GM21717 (cell line): Measurements from ENCODE around the gene CCDC184.
A peak's percentile ranks its signal among the peaks of the same experiment; 100 is the strongest.

Source experiments
- ATAC-seq: cut with Tn5 transposase; IDR thresholded peaks from one replicate; pipeline ENCODE4 v1.9.1; 2021; ENCODE audit warnings: mild to moderate bottlenecking, moderate library complexity; ENCODE audit not compliant: unreplicated experiment

The CCDC184 gene

DNA sequence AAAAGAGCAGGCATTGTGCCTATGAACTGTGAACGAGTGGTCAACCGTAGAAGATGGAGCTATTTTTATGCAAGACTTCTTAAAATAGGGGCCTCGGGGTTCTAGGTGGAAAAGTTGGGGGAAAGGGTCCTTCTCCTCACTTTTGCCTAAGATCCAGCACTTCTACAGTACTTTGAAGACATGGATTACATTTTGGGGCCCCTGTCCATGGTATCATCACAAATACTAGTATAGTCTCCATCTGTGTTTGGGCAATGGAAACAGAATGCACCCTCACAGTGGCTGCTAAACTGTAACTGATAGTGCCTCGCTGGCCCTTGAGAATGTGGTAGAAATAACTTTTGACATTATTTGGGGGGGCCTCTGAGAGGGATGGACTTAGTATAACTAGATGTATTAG is 5.5 kb upstream of the CCDC184 start:
- no peak for ATAC-seq

DNA sequence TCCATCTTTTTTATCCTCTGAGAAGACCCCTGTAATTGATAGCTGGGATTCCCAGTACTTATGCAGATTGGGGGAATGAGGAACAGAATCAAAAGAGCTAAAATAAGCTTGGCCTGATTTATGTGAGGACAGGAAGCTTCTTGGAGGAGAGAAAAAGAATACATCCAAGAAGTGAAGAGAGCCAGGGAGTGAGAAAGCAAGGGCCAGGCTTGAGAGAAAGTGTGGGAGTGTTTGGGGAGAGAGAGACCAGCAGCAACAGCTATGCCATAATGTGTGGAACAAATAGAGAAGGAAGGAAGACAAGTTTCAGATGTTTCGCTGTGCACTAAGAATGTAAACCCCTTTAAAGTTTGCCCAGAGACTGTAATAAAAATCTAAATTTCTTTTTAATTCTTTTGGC is 4.0 kb upstream of the CCDC184 start:
- no peak for ATAC-seq

DNA sequence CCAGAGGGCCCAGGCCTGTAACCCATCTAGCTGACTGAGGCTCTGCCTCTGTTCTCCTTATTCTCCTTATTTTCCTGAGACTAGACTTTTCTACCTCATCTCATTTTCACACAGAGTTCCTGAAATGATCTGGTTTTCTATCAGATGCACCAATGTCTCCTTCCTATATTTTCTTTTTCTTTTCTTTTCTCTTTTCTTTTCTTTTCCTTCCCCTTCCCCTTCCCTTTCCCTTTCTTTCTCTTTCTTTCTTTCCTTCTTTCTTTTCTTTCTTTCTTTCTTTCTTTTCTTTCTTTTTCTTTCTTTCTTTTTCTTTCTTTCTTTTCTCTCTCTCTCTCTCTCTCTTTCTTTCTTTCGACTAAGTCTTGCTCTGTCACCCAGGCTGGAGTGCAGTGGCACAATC is 3.0 kb upstream of the CCDC184 start:
- no peak for ATAC-seq

DNA sequence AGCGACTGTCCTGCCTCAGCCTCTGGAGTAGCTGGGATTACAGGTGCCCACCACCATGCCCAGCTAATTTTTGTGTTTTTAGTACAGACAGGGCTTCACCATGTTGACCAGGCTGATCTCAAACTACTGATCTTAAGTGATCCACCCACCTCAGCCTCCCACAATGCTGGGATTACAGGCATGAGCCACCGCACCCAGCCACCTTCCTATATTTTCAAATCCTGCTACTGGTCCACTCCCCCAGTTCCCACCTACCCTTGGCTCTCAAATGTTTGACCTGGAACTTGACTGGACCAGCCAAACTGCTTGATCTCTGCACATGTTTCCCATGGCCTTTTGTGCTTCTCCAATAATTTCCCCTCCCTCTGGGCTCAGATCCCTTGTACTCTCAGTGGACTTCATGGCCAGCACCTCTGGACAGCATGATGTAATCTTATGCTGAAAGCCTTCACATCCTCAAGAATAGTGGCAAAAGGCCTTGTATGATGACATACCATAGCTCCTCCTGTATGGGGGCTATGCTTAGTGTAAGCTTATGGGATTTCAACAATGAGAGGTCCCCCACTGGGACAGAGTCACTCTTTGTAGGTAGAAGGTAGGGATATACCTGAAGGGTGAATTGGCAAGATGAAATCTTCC is 2.5 kb upstream of the CCDC184 start:
- no peak for ATAC-seq

DNA sequence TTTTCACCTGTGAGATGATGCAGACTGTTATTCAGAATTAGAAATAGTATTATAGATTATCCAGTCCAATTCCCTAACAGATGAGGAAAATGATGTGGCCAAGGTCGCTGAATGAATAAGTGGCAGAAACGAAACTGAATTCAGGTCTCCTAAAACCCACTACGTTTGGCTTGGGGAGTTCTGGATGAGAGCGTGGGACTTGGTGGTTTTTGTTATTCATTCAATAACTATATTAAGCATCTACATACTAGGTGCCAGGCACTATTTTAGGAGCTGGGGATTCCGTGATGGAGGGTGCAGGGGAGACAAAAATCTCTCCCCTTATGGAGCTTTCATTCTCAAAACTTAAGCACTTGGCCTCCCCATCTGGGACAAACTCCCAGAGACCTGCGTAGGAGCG is 813 bp upstream of the CCDC184 start:
- peak; percentile 13 for ATAC-seq

DNA sequence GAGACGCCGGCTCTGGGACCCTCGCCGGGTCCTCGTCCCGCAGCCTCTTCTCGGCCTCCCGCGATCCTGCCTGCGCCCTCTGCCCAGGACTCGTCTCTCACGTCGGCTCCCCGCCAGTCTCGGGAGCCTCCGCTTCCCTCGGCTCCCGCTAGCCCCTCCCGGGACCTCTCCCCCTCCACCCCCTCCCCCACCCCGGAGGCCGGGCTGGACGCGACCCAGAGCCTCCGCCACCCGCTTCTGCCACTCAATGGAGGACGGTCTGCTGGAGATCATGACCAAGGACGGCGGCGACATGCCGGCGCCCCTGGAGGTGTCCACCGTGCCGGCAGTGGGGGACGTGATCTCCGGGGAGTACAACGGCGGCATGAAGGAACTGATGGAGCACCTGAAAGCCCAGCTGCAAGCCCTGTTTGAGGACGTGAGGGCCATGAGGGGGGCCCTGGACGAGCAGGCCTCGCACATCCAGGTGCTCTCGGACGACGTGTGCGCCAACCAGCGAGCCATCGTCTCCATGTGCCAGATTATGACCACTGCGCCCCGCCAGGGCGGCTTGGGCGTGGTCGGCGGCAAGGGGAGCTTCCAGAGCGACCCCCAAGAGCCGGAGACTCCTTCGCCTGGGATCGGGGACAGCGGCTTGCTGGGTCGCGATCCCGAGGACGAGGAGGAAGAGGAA is 568 bp downstream of the CCDC184 start:
- ATAC-seq, result no peak

DNA sequence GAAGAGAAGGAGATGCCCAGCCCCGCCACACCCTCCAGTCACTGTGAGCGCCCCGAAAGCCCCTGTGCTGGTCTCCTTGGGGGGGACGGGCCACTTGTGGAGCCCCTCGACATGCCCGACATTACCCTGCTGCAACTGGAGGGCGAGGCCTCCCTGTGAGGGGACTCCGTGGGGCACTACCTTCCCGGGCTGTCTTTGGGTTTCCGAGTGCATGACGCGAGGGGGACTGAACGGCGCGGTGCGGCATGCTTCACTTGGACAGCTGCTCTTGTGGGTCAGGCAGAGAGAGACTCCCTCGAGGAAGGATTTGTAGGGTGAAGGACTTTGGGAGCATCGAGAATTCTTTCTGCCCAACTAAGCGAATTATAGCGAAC is 1.1 kb downstream of the CCDC184 start:
- ATAC-seq, result no peak

DNA sequence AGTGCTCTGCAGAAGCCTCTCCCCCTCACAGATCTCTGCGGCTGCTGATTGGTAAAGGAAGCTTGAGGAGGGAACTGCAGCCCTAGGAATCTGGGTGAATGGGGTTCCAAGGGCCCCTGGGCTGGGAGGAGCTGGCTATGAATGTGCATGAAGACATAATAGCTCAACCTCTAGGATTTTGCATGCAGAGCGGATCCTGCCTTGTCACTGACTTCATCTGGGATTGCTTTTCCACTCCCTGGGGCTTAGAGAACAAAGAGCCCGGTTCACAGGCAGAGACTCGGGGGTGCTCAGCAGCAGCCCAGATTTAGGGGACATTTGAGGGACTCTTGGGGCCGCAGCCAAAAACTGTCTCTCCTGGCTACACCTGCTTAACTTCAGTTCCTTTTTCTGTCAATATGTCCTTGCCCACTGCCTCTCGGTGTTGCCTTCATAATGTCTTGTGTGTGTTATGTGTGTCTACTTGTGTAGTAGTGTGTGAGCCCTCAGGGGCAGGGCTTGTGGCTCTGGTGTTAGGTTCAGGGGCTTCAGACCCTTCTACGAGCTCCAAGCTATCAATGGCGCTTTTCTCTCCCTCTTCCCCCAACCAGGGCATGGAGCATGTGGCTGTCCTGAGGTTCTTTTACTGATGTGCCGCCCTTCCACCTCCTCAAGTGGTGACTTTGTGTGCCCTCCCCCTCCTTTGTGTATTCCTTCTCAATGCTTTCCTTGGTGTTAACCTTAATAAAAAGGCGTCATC is 1.9 kb downstream of the CCDC184 start:
- ATAC-seq, result no peak

DNA sequence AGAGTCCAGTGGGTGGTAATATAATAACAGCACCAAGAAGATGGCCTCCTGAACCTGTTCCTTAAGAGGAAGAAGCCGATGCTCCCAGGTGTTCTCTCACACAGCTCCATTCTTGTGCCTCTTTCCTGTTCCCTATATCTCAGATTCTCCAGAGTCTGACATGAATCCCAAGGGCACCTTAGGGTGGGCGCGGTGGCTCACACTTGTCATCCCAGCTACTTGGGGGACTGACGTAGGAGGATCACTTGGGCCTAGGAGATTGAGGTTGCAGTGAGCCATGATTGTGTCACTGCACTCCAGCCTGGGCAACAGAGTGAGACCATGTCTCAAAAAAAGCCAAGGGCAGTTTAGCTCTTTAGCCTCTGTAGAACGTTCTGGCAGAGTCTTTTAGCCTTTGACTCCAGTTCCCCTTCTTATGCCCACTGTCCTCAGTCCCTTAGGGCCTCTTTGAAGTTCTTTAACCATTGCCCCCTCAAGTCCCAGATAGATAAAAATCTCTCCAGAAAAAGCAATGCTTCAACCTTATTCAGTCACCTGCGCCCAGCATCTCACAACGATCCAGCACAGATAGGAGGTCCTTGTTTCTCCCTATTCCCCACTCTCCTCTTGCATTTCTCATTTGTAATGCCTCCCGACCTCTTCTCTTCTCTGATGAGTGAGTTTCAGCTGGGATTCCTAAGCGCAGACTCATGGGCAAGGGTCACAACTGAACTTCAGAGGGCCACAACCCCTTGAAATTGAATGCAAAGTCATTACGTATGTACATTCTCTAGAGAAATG is 4.7 kb downstream of the CCDC184 start:
- ATAC-seq, result no peak

DNA sequence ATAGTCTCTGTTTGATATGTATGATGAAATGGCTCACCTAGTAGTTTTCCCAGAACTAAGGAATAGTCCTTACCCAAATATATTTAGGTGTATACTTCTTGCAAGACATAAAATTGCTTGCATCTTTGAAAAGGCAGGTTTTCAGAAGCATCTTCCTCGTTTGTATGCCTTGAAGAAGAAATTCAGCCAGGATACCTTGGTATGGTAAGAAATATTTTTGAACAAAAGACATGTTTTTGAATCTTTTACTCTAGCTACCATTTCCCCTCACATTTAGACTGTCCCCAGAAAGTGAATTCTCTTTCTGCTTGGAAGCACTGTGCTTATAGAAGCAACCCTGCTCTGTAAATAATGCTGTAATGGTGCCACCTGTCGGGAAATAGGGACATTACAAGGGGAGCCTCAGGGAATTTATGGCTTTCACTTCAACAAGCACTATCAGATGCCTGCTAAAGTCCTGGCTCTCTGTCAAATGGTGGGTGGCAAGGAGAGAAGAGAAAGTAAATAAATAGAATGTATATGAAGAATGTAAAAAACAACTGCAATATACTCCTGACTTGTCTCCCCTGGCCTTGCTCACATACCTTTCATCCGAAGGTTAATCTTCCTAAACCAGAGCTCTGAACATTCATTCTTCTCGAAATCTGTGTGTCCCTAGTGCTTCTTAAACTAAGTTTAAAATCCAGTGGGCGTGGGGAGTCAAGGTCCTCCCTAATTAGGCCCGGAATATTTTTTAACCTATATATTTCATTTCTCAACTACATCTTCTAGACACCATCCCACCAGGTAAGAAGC is 6.1 kb downstream of the CCDC184 start:
- no peak for ATAC-seq

DNA sequence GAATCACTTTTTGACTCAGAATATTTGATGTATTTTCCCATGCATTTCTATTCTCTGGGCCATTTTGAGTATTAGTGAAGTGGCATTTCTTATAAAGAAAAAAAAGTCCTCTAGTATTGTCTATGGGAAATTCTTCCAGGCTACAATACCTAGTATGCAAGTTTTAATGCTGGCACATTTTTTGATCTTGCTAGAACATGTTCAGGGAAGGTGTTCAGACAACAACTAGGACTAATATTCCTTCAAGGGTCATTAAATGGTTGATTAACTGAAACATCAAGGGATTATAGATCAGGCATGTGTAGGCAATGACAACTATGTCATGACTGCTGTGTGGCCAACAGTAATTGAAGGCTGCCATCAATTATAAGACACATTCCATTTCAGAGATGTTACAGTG is 7.7 kb downstream of the CCDC184 start:
- ATAC-seq, result no peak

DNA sequence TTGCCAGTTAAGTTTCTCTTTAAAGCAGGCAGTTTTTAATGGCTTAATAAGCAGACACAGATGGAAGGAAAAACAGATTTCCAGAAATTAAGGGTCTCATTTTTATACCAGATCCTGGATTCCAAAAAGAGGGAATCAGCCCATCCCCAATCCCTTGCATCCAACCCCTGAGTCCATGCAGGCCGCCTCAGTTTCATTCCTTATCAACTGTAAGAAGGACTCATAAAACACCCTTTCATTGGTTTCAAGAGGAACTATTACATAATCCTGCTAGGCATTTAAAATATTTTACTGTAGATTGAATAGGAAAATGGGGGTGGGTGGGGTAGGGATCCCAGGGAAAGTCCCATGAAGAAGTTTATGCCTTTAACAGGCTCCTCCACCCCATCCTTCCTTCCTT is 9.4 kb downstream of the CCDC184 start:
- no peak for ATAC-seq

DNA sequence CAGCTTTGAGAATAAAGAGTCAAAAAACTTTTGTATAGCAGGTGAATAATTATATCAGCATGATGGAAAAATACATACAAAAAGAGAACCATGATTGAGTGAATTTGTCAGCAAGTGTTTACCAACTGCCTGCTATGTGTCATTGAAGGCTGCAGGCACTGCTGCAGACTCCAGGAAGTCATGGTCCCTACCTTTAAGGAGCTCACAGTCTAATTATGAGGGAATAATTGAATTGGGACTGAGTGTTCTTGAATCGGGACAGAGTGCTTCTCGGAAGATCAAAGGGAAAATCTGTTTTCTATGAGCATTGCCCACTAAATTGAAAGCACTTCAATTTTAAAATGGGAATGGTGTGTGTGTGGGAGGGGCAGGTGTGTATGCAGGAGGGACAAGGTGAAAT is 10.2 kb downstream of the CCDC184 start:
- ATAC-seq, result no peak

DNA sequence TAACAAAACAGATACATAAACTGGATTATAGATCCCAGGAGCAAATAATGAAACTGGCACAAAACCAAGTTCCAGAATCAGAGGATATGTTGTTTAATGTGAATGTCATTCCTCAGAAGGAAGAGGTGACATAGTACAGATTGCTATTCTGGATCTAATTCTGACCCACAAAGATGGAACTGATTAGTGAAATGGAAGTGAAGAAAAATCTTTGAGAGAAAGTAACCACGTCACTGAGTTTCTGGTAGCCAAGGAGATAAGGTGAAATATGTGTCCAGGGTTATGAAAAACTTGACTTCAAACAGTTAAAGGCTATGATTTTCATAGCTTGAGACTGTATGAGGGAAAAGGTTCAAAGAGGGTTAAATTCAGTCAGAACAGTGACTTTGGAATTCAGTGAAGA is 11.4 kb downstream of the CCDC184 start:
- ATAC-seq, result no peak

DNA sequence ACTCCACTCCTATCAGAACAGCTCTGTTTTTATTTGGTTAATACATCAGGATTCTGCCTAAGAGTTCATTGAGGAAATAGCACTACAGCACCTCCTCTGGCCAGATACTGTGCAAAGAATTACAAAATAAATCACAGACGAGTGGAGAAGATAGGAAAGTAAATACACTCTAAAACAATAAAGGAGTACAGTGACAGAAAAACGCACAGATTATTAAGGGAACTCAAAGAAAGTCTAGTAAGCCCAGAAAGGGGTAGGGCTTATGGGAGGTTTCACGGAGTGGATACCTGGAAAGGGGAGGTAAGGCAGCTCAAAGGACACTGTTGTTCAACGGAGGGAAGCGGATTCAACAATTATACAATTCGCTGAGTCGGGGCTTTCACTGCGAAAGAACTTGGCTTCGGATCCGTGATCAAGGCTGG is 14.1 kb downstream of the CCDC184 start:
- peak; percentile 18 for ATAC-seq

DNA sequence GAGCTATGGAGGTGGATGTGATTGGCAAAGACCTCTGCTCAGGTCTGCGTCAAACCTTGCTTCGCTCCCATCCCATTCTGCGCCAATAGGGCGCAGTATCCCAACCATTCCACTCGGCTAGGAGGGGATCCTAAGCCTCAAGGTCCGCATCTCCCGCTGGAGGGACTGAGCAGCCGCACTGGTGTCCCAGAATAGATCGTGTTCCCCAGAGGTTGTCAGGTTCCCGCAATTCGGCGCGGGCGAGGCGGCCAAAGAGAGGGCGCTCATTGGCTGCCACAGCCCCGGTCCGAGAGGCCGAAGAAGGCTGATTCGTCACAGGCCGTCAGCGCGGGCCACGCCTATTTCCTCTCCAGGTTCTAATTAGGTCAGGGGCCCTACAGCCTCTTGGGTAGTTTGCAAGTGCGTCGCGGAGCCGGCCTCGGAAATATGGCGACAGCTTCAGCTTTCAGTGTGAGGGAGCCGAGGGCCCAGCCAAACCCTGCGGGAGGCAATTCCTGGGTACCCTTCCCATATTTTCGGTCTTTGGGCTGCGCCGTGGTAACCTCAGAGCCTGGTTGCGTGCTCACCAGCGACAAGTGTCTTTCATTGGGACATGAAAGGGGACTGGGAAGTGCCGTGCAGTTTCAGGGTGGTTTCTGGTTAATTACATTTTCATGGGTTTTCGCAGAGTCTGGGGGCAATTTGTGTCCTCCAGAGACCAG is 14.7 kb downstream of the CCDC184 start:
- ATAC-seq, result peak; percentile 99

DNA sequence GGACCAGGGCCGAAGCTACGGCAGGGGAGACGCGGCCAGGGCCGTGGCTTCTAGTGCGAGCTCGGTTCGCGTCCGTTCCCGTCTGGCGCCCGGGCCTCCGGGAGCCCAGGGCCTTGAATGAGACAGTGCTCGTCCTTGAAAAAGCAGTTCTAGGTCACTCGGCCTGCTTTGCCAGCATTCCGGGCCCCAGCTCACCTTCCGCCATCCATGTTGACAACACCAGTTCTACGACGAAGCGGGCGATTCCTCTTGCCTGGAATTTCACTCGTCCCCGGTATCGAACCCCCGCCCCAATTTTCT is 15.2 kb downstream of the CCDC184 start:
- ATAC-seq, result peak; percentile 15

DNA sequence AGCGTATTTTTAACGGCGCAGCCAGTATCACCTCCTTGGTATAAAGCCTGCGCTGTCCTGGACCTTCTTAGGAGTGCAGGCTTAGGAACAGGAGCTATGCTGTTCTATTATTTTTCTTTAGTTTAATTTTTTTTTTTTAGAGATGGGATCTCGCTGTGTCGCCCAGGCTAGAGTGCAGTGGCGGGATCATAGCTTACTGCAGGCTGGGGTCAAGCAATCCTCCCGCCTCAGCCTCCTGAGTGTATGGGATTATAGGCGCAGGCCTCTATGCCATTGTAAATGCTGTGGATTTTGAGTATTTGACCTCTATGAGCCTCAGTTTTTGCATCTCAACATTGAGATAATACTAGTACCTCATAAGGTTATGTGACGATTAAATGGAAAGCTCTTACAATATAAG is 15.5 kb downstream of the CCDC184 start:
- ATAC-seq, result no peak

DNA sequence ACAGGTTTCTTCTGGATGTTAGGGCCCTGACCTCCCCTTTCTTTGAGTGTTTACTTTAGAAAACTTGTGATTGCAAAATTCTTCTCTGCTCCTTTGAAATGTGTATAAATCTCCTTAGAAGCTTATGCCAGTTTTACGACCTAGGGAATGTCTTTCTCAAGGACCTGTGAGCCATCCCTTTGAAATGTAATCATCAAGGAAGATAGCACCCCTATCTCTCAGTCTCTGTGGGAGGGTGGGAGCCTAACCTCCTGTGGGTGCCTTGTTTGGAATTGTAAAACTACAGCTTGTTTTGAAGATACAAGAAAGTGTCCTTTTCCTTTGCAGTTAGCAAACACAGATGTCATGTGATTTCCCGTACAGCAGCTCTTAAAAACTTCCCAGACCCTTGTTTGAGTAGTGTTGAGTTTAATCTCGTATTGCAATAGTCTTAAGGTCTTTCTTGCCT is 16.4 kb downstream of the CCDC184 start:
- no peak for ATAC-seq

DNA sequence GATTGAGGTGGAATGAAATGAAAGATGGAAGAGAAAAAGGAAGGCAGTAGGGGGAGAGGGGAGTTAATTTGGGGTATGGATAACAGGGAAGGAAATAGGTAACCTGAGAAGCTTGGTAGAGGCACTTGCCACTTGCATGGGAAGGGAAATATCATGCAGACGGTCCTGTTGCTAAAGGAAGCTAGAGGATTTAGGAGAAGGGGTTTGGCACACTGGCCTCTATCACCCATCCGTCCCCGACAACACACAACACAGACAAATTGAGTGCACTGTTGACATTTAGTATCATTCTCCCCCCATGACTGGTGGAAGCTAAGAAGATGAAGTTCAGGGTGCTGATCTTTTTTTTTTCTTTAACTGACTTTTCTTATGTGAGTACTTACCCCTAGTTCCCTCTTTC is 17.6 kb downstream of the CCDC184 start:
- no peak for ATAC-seq
